ENCODE measurements around the gene CIRBP. TPM values are rescaled to one million over a fixed set of nuclear protein-coding genes. Genes with fewer than 3 reads are reported as not detected.
A peak's percentile ranks its signal among the peaks of the same experiment; 100 is the strongest.

Gene CIRBP
- total and polyA plus RNA-seq, 2 of the 13 experiments (the other 11 are each of a cell fraction or from before 2014, with no cell fraction given), result 133 to 140 TPM

DNA sequence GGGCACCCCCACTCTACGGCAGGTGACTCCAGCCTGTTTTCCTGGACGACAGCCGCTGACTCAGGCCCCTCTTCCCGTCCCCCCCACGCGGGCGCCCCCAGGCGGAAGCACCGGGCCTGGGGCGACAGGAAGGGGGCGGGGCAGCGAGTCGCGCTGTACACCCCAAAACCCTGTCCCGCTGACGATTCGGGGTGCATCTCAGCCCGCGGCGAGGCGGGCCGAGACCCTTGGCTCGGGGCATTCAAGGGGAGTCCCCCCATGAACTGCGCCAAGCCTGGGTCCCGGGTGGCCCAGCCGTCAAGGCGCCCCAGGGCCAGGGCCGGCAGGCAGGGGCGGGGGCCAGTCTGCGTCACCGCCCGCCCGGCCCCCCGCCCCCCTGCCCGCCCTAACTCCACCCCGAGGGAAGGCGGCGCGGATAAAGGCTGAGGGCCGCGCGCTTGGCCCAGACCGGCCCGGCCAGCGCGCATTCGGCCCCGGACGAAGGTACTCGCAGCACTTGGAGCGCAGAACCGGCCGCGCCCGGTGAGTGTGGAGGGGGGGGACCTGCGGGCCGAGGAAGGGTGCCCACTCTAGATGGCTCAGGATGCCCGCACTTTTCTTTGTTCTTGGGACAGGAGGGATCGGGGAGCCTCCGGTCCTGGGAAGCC, 20.9 kb upstream of the CIRBP start, which contains the start of gene MIDN (continued):
- TF ChIP-seq, protein P1, sequence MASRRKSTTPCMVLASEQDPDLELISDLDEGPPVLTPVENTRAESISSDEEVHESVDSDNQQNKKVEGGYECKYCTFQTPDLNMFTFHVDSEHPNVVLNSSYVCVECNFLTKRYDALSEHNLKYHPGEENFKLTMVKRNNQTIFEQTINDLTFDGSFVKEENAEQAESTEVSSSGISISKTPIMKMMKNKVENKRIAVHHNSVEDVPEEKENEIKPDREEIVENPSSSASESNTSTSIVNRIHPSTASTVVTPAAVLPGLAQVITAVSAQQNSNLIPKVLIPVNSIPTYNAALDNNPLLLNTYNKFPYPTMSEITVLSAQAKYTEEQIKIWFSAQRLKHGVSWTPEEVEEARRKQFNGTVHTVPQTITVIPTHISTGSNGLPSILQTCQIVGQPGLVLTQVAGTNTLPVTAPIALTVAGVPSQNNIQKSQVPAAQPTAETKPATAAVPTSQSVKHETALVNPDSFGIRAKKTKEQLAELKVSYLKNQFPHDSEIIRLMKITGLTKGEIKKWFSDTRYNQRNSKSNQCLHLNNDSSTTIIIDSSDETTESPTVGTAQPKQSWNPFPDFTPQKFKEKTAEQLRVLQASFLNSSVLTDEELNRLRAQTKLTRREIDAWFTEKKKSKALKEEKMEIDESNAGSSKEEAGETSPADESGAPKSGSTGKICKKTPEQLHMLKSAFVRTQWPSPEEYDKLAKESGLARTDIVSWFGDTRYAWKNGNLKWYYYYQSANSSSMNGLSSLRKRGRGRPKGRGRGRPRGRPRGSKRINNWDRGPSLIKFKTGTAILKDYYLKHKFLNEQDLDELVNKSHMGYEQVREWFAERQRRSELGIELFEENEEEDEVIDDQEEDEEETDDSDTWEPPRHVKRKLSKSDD (CRISPR knock-in tag; IDR thresholded peaks at IDR 0.05; ENCODE audit: low read depth), result no peak
- no peak; the same call in 1 of the 2 replicates for TF ChIP-seq ZNF543 (CRISPR knock-in tag; IDR thresholded peaks at IDR 0.05)
- peak; percentile 40; the same call in 1 of the 2 replicates for TF ChIP-seq SPEN (CRISPR knock-in tag; IDR thresholded peaks at IDR 0.05; ENCODE audit: low read depth)
- TF ChIP-seq, protein P2, sequence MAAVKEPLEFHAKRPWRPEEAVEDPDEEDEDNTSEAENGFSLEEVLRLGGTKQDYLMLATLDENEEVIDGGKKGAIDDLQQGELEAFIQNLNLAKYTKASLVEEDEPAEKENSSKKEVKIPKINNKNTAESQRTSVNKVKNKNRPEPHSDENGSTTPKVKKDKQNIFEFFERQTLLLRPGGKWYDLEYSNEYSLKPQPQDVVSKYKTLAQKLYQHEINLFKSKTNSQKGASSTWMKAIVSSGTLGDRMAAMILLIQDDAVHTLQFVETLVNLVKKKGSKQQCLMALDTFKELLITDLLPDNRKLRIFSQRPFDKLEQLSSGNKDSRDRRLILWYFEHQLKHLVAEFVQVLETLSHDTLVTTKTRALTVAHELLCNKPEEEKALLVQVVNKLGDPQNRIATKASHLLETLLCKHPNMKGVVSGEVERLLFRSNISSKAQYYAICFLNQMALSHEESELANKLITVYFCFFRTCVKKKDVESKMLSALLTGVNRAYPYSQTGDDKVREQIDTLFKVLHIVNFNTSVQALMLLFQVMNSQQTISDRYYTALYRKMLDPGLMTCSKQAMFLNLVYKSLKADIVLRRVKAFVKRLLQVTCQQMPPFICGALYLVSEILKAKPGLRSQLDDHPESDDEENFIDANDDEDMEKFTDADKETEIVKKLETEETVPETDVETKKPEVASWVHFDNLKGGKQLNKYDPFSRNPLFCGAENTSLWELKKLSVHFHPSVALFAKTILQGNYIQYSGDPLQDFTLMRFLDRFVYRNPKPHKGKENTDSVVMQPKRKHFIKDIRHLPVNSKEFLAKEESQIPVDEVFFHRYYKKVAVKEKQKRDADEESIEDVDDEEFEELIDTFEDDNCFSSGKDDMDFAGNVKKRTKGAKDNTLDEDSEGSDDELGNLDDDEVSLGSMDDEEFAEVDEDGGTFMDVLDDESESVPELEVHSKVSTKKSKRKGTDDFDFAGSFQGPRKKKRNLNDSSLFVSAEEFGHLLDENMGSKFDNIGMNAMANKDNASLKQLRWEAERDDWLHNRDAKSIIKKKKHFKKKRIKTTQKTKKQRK (IDR thresholded peaks at IDR 0.05; ENCODE audit: low read length), result no peak
- no peak for TF ChIP-seq TERF1 (CRISPR knock-in tag; IDR thresholded peaks at IDR 0.05)
- no peak for TF ChIP-seq CHD2 (IDR thresholded peaks at IDR 0.05; ENCODE audit: low read depth, low read length)
- TF ChIP-seq STAG1 (CRISPR knock-in tag; IDR thresholded peaks at IDR 0.05), result peak; percentile 19; the same call in 1 of the 2 replicates
- TF ChIP-seq ZNF160 (CRISPR knock-in tag; IDR thresholded peaks at IDR 0.05), result peak; percentile 83
- TF ChIP-seq, protein P3, sequence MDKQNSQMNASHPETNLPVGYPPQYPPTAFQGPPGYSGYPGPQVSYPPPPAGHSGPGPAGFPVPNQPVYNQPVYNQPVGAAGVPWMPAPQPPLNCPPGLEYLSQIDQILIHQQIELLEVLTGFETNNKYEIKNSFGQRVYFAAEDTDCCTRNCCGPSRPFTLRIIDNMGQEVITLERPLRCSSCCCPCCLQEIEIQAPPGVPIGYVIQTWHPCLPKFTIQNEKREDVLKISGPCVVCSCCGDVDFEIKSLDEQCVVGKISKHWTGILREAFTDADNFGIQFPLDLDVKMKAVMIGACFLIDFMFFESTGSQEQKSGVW (CRISPR knock-in tag; IDR thresholded peaks at IDR 0.05; ENCODE audit: borderline replicate concordance), result no peak
- TF ChIP-seq, protein P4, sequence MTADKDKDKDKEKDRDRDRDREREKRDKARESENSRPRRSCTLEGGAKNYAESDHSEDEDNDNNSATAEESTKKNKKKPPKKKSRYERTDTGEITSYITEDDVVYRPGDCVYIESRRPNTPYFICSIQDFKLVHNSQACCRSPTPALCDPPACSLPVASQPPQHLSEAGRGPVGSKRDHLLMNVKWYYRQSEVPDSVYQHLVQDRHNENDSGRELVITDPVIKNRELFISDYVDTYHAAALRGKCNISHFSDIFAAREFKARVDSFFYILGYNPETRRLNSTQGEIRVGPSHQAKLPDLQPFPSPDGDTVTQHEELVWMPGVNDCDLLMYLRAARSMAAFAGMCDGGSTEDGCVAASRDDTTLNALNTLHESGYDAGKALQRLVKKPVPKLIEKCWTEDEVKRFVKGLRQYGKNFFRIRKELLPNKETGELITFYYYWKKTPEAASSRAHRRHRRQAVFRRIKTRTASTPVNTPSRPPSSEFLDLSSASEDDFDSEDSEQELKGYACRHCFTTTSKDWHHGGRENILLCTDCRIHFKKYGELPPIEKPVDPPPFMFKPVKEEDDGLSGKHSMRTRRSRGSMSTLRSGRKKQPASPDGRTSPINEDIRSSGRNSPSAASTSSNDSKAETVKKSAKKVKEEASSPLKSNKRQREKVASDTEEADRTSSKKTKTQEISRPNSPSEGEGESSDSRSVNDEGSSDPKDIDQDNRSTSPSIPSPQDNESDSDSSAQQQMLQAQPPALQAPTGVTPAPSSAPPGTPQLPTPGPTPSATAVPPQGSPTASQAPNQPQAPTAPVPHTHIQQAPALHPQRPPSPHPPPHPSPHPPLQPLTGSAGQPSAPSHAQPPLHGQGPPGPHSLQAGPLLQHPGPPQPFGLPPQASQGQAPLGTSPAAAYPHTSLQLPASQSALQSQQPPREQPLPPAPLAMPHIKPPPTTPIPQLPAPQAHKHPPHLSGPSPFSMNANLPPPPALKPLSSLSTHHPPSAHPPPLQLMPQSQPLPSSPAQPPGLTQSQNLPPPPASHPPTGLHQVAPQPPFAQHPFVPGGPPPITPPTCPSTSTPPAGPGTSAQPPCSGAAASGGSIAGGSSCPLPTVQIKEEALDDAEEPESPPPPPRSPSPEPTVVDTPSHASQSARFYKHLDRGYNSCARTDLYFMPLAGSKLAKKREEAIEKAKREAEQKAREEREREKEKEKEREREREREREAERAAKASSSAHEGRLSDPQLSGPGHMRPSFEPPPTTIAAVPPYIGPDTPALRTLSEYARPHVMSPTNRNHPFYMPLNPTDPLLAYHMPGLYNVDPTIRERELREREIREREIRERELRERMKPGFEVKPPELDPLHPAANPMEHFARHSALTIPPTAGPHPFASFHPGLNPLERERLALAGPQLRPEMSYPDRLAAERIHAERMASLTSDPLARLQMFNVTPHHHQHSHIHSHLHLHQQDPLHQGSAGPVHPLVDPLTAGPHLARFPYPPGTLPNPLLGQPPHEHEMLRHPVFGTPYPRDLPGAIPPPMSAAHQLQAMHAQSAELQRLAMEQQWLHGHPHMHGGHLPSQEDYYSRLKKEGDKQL (CRISPR knock-in tag; IDR thresholded peaks at IDR 0.05; ENCODE audit: low read depth), result no peak
- peak; percentile 41; the same call in 1 of the 2 replicates for TF ChIP-seq ZNF746 (CRISPR knock-in tag; IDR thresholded peaks at IDR 0.05)

Data from HepG2 (cell line).